ENCODE data around the gene MAP3K3.

MAP3K3 gene

DNA sequence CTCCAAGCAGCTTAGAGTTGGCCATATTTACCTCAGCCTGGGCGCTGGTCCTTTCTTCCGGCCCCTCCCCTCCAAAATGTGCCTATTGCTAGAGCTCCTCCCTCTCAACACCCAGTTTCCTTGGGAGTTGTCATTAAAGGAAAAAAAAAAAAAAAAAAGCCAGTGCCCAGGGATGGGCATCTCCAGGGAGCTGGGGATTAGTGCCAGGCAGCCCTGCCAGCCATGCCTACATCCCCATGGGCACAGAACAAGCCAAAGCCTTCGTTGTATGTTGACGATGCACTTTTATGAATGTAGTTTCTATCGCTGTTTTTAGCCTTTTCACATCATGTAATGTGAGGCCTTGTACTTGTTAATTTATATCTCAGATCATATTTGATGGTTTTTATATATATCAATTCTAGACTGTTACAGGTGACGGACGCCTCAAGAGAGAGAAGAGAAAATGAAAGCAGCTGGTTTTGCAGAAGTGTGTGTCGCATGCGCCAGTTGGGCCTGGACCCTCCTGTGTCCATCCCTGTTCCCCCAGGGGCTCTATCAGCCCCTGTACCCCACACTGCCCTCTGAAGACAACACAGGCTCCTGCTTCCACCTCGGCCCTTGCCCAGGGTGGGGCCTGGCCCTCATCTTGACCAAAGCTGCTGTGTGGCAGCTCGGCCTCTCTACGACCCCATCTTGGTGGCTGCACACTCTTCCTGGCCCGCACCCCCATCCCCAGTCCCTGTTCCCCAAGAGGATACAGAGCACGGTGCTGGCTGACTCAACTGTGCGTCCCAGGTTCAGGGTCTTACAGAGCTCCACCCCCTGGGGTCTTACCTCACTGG is 72.9 kb downstream of the MAP3K3 start:
- no peak for DNase-seq

DNA sequence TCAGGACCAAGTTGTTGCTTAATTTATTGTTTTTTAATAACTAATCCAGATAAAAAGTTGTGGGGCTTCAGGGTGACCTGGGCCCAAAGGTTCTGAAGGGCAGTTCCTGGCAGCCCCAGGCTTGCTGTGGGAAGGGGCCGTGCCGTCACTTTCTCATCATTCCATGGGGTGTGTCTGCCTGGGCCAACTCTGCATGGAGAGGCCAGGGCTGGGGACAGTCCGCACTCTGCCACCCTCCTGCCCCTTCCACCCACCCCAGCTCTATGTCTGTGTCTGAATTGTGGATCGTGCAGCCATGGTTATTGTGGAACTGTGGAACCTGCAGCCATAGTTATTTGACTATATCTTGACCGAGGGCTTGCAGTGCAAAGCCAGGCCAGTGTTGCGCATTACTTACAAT is 73.7 kb downstream of the MAP3K3 start:
- no peak for DNase-seq

DNA sequence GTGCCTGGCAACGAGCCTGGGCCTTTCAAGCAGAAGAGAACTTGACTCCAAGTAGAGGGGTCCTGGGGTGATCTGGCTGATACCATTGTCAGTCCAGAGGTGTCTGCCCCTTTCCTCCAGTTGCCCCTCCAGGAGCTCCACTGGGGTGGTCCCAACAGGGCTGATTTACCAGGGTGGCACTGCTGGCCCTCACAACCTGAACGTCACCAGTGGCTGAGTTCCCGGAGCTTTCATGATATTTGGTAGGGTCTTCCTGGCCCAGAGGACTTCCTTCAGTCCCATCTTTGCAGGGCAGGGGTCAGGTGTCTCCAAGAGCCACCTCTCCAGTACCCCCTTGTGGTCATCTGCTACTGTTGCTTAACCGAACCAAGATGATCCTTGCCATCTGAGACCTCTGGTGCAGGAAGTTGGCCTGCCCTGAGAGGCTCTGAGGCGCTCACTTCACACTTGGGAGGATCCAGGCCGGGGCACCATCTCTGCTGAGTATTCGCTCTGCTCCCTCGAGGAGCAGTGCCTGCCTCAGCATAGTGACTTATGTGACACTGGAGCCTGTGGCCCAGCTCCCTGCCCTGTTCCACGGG is 74.3 kb downstream of the MAP3K3 start:
- DNase-seq: peak; percentile 62

DNA sequence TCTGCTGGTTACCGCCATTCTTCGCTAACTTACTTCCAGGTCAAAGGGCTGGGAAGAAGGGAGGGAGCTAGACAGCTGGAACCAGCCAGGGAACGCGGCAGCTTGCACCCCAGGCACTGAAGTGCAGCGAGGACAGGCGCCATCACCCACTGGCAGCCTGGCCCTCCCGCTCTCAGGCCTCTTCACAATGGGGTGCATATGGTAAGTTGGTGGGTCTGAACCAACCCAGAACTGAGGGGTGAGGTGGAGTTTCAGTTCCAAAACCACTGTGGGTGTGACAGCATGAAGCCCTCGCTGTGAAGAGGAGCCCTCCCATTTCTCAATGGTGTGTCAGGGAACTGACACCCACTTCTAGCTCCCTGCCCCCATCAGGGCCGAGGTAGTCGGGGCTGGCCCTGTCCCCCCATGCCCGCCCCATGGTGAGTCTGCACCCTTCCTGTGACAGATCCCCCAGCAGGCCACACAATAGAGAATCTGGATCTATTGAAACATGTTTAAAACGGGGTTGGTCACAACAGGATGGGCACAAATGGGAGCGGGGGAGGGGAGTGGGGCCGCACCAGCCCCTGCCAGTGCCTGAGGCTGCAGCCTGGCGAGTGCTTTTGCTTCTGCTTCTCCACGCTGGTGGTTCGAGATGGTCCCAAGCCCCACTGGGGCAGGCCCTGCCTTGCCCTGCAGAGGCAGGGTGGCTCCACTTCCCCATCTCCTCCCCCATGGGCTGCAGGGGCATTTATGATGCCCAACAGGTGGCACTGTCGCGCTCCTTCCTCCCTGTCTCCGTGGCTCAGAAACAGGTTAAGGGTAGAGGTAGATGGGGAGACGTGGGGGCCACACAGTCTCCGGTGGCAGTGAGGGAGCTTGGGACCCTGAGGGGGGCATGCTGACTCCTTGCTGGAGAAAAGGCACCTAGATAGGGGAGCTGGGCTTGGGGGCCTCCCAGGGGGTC is 75.4 kb downstream of the MAP3K3 start:
- peak; percentile 87 for DNase-seq

- peak; percentile 32 for DNase-seq
These were observed 76.2 kb downstream of the MAP3K3 start for GRCh38 chr17:63698381-63698885.

DNA sequence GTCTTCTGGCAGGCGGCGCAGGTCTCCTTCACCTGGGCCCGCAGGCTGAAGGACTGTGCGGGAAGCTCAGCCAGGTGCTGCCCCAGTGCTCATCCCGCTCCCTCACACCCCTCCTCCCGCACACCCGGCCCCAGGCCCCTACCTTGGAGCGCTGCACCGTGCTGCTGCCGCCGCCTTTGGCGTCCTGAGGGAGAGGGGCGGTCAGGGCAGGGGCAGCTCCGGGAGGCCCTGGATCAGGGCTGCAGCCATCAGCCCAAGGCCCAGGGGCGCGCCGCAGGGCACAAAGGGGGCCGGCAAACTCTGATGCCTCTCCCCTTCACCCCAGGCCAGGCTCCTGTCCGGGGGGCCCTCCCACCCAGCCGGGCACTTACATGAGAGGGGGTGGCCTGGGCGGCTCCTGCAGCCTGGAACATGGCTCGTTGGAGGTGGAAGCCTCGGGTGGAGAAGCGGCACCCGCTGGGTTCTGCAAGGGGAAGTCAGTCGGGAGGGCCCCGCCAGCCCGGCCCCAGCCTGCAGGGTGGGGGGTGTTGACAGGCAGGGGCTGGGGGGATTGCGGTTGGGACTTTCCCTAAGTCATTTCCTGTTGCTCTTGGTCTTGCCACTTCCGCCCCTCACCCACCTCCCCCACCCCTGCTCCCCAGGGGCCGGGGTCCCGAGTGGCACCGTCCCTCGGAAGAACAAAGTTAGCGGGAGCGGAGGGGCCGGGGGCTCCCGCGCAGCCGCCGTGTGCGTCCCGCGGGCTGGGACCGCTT is 76.8 kb downstream of the MAP3K3 start:
- DNase-seq: peak; percentile 89

DNA sequence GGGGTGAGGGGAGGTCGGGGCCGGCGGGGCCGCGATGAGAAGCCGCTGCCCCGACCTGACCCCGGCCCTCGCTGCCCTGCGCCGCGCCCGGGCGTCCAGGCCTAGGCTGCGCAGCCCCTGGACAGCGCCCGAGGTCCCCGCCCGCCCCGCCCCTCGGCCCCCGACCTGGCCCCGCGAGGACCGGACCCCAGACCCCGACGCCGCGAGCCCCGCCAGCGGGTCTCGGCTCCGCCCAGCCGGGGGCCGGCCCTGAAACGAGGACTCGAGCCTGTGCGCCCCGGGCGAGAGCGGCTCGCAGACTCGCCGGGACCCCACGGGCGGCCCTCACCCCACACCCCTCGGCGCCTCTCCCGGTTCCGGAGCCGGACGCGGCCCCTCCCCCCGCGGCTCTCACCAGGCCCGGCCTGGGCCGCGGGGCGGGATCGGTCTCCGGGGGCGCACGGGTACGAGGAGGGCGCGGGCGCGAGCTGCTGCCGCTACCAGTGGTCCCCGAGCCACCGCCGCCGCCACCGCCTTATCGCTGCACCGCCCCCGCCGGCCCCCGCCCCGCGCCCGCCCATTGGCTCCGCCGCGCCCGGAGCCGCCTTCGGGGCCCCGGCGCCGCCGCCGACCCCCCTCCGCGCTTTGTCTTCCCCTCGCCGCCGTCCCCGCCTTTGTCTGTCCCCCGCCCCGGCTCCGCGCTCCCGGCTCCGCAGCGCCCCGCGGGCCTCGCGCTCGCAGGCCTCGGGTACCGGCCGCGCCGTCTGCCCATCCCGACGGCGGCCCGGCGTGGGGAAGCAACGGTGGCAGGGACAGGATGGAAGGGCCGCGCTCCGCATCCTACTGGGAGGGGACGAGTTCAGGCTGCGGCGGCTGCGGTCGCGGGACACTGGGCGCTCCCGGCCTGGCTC is 77.7 kb downstream of the MAP3K3 start, which contains the start of gene LIMD2:
Gene LIMD2 (minus strand): TSS at position 488 of the 890 bp plus-strand sequence. CDS start 827 bp downstream, outside the sequence.
- DNase-seq: peak; percentile 79

- peak; percentile 57 for DNase-seq
These were observed 78.6 kb downstream of the MAP3K3 start for GRCh38 chr17:63700528-63701455.

GRCh38 chr17:63701456-63701820 is 79.2 kb downstream of the MAP3K3 start:
- DNase-seq: no peak

GRCh38 chr17:63701868-63702720 is 79.9 kb downstream of the MAP3K3 start:
- DNase-seq: peak; percentile 86

- DNase-seq: no peak
These were observed 80.5 kb downstream of the MAP3K3 start for GRCh38 chr17:63702721-63703015.

- DNase-seq: no peak
These were observed 80.8 kb downstream of the MAP3K3 start for GRCh38 chr17:63703029-63703428.

- no peak for DNase-seq
These were observed 81.5 kb downstream of the MAP3K3 start for GRCh38 chr17:63703556-63704258.

DNA sequence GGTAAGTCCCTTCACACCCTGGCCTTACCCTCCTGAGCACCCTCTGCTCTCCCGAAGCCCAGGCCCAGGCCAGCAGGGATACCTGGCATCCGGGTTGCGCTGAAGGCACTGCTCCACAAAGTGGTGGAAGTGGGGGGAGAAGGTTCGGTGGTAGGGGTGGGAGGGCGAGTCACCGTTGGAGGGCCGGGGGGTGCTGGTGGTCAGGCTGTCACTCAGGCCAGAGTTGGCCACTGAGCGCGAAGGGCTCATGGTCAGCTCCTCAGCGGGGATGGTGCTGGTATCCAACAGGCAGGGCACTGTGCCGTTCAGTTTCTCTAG is 82.0 kb downstream of the MAP3K3 start:
- no peak for DNase-seq

DNA sequence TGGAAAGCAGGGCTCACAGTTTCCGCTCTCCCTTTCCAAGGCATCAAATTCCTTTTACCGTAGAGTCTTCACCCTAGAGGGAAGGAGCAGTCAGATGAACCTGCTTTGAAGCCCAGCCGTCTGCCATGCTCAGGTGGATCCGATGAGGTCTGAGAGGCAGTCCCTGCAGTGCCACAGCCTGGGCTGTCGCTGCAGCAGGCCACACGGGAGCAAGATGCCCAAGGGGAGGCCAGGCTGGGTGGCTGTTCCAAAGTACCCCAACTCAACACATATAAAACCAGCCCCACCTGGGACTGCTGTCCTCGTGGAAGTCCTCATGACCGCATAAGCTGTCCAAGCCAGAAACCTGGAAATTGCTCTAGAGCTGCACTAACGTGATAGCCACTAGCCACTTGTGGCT is 82.6 kb downstream of the MAP3K3 start:
- no peak for DNase-seq

GRCh38 chr17:63705657-63706056 is 83.4 kb downstream of the MAP3K3 start:
- DNase-seq: no peak

- DNase-seq: no peak
These were observed 84.3 kb downstream of the MAP3K3 start for GRCh38 chr17:63706336-63707082.

GRCh38 chr17:63707151-63707550 is 84.9 kb downstream of the MAP3K3 start:
- DNase-seq: no peak

Data from activated CD4-positive, alpha-beta T cell treated with anti-CD3 and anti-CD28 coated beads, Interleukin-2, amount 50 U/mL, for 16 hours (primary cell).